Measurements from ENCODE around the gene RPA1. TPM values are rescaled to one million over a fixed set of nuclear protein-coding genes. Genes with fewer than 3 reads are reported as not detected.
A peak's percentile ranks its signal among the peaks of the same experiment; 100 is the strongest.

RPA1 gene
- total and polyA plus RNA-seq, 10 of the 15 experiments (the other 5 are each of a cell fraction or from before 2014, with no cell fraction given): 35.9 to 198 (median 71.2) TPM

DNA sequence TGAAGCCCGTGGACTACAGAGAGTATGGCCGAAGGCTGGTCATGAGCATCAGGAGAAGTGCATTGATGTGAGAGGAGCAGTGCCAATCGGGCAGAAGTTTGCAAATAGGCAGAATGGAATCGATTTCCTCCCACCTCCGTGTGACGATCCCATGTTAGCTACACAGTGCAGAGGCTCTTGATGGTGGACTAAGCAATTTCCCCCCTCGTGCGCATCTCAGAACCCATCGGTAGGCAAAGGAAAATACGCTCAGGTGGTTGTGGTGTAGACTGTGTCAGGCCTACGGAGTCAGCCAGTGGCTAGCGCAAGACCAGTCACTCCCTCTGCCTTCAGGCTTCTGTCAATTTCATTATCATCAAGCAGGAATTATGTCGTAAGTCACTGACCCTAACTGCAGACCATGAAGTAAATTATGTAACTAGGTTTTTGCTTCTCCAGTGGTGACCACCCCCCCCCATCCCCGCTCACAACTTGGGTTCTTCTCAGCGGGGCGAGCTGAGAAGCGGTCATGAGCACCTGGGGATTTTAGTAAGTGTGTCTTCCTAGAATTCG, 67.4 kb downstream of the RPA1 start:
- ChIA-PET RAD21 (ENCODE audit: unreplicated experiment) (interaction anchor here (0.6 to 1.0 kb wide), 2 partner anchors 99 to 157 kb away, joined by 3 read pairs; no protein-coding TSS in a partner anchor), CTCF (interaction anchor here (0.6 to 1.4 kb wide), 2 partner anchors 9 to 175 kb away, joined by 3 to 7 read pairs; no protein-coding TSS in a partner anchor), SMC1A (ENCODE audit: uncharacterized antibody, unreplicated experiment) (interaction anchor here (0.6 kb wide), 1 partner anchor 180 kb away, joined by 3 read pairs; no protein-coding TSS in a partner anchor), POLR2A (no interaction called here)
- Histone ChIP-seq H3K9me3 (replicated peaks; ENCODE audit: control insufficient read depth, insufficient read depth, low read length) (no peaks in the 10 kb centered on the region), H3K9ac (ENCODE audit: control insufficient read depth, insufficient read depth, low read length) (no peak overlapping the region), H3K4me2 (ENCODE audit: control insufficient read depth, insufficient read depth) (peak overlapping the region; percentile 58), H3K27me3 (replicated peaks in 1 of 2; ENCODE audit: control insufficient read depth in 2 of 2, insufficient read depth in 2 of 2, low read length in 1 of 2) (no peaks in the 10 kb centered on the region), H3K27ac (ENCODE audit: control insufficient read depth, insufficient read depth) (peak overlapping the region; percentile 55), H3K79me2 (ENCODE audit: control insufficient read depth, insufficient read depth, low read length) (no peaks in the 10 kb centered on the region), H3K4me1 (ENCODE audit: control insufficient read depth, insufficient read depth, low read length) (peaks cover 17% of the 10 kb centered on the region), H4K20me1 (ENCODE audit: control insufficient read depth, insufficient read depth) (no peaks in the 10 kb centered on the region), H3K36me3 (ENCODE audit: control insufficient read depth in 2 of 2, insufficient read depth in 2 of 2, low read length in 1 of 2) (peaks cover 15 to 23% of the 10 kb centered on the region in 2 experiments; a peak in 3 of 4 replicates), H2AFZ (ENCODE audit: control insufficient read depth, low read depth, low read length) (no peak overlapping the region), H3K4me3 (no peak overlapping the region)
- DNase-seq (ENCODE audit: low read depth, low spot score) (no peak), FAIRE-seq (no peak), ATAC-seq (no peak)
- BruUV-seq (replicated peaks): TSS peak; percentile 82
- in situ Hi-C loops (cut with MboI) (no loop called here), intact Hi-C loops (cut with micrococcal nuclease; ENCODE audit: unreplicated experiment) (no loop called here)
- 89% methylated on average over 18 of the region's 18 CpGs for WGBS (ENCODE audit: insufficient coverage, insufficient replicate concordance, low lambda C conversion rate, missing lambda C conversion rate)
- TF ChIP-seq IKZF1 (conservative IDR thresholded peaks at IDR 0.05) (no peak), FOXM1 (IDR thresholded peaks at IDR 0.05; ENCODE audit: low read depth, low read length) (no peak), YY1 (IDR thresholded peaks at IDR 0.05; ENCODE audit: low read depth, low read length) (no peak), CEBPB (IDR thresholded peaks at IDR 0.05; ENCODE audit: borderline replicate concordance in 1 of 2, low read depth in 2 of 2, low read length in 2 of 2) (no peak), MEF2A (IDR thresholded peaks at IDR 0.05; ENCODE audit: insufficient read depth, low read depth, low read length) (no peak), MYB (IDR thresholded peaks at IDR 0.05; ENCODE audit: borderline replicate concordance, low read depth, low read length) (no peak)
- TF ChIP-seq, protein P1, sequence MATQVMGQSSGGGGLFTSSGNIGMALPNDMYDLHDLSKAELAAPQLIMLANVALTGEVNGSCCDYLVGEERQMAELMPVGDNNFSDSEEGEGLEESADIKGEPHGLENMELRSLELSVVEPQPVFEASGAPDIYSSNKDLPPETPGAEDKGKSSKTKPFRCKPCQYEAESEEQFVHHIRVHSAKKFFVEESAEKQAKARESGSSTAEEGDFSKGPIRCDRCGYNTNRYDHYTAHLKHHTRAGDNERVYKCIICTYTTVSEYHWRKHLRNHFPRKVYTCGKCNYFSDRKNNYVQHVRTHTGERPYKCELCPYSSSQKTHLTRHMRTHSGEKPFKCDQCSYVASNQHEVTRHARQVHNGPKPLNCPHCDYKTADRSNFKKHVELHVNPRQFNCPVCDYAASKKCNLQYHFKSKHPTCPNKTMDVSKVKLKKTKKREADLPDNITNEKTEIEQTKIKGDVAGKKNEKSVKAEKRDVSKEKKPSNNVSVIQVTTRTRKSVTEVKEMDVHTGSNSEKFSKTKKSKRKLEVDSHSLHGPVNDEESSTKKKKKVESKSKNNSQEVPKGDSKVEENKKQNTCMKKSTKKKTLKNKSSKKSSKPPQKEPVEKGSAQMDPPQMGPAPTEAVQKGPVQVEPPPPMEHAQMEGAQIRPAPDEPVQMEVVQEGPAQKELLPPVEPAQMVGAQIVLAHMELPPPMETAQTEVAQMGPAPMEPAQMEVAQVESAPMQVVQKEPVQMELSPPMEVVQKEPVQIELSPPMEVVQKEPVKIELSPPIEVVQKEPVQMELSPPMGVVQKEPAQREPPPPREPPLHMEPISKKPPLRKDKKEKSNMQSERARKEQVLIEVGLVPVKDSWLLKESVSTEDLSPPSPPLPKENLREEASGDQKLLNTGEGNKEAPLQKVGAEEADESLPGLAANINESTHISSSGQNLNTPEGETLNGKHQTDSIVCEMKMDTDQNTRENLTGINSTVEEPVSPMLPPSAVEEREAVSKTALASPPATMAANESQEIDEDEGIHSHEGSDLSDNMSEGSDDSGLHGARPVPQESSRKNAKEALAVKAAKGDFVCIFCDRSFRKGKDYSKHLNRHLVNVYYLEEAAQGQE (IDR thresholded peaks at IDR 0.05; ENCODE audit: low read depth, low read length): no peak
- TF ChIP-seq, protein P2, sequence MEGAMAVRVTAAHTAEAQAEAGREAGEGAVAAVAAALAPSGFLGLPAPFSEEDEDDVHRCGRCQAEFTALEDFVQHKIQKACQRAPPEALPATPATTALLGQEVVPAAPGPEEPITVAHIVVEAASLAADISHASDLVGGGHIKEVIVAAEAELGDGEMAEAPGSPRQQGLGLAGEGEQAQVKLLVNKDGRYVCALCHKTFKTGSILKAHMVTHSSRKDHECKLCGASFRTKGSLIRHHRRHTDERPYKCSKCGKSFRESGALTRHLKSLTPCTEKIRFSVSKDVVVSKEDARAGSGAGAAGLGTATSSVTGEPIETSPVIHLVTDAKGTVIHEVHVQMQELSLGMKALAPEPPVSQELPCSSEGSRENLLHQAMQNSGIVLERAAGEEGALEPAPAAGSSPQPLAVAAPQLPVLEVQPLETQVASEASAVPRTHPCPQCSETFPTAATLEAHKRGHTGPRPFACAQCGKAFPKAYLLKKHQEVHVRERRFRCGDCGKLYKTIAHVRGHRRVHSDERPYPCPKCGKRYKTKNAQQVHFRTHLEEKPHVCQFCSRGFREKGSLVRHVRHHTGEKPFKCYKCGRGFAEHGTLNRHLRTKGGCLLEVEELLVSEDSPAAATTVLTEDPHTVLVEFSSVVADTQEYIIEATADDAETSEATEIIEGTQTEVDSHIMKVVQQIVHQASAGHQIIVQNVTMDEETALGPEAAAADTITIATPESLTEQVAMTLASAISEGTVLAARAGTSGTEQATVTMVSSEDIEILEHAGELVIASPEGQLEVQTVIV (IDR thresholded peaks at IDR 0.05; ENCODE audit: borderline replicate concordance, partially characterized antibody): no peak
- TF ChIP-seq, protein P3, sequence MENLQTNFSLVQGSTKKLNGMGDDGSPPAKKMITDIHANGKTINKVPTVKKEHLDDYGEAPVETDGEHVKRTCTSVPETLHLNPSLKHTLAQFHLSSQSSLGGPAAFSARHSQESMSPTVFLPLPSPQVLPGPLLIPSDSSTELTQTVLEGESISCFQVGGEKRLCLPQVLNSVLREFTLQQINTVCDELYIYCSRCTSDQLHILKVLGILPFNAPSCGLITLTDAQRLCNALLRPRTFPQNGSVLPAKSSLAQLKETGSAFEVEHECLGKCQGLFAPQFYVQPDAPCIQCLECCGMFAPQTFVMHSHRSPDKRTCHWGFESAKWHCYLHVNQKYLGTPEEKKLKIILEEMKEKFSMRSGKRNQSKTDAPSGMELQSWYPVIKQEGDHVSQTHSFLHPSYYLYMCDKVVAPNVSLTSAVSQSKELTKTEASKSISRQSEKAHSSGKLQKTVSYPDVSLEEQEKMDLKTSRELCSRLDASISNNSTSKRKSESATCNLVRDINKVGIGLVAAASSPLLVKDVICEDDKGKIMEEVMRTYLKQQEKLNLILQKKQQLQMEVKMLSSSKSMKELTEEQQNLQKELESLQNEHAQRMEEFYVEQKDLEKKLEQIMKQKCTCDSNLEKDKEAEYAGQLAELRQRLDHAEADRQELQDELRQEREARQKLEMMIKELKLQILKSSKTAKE (IDR thresholded peaks at IDR 0.05; ENCODE audit: low read depth, poor library complexity, severe bottlenecking): no peak
- TF ChIP-seq, protein P4, sequence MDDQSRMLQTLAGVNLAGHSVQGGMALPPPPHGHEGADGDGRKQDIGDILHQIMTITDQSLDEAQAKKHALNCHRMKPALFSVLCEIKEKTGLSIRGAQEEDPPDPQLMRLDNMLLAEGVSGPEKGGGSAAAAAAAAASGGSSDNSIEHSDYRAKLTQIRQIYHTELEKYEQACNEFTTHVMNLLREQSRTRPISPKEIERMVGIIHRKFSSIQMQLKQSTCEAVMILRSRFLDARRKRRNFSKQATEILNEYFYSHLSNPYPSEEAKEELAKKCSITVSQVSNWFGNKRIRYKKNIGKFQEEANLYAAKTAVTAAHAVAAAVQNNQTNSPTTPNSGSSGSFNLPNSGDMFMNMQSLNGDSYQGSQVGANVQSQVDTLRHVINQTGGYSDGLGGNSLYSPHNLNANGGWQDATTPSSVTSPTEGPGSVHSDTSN (IDR thresholded peaks at IDR 0.05; ENCODE audit: insufficient replicate concordance, low read depth, low read length): no peak
